Measurements from ENCODE around the gene COL6A1.

Gene COL6A1

GRCh38 chr21:45996311-45997204, 15.0 kb downstream of the COL6A1 start:
- no peak overlapping the region for H2BK12ac ChIP-seq (ENCODE audit: low read length)
- H4K8ac ChIP-seq (ENCODE audit: low read depth, low read length): no peak overlapping the region

GRCh38 chr21:45997205-45997494, 15.6 kb downstream of the COL6A1 start:
- no peak overlapping the region for H2BK12ac ChIP-seq (ENCODE audit: low read length)
- H2BK5ac ChIP-seq (ENCODE audit: low read depth, low read length, poor library complexity): no peak overlapping the region
- peaks cover 1% of the 10 kb centered on the region for H3K9me3 ChIP-seq (ENCODE audit: insufficient read depth, low read depth, low read length)
- H3K79me1 ChIP-seq (ENCODE audit: low read length): peaks cover 2% of the 10 kb centered on the region
- no peak overlapping the region for H4K8ac ChIP-seq (ENCODE audit: low read depth, low read length)
- H3K9ac ChIP-seq (ENCODE audit: low read length): no peak overlapping the region
- H2AK5ac ChIP-seq (ENCODE audit: low read length): no peak overlapping the region
- no peak overlapping the region for H3K27ac ChIP-seq (ENCODE audit: low read depth, low read length)
- peaks cover 4 to 7% of the 10 kb centered on the region in 2 experiments for H3K36me3 ChIP-seq (ENCODE audit: control insufficient read depth in 1 of 2, insufficient read depth in 2 of 2, low read length in 2 of 2)
- H3K4me3 ChIP-seq (ENCODE audit: low read depth, low read length): no peak overlapping the region
- H3K4ac ChIP-seq (ENCODE audit: low read depth, low read length): no peak overlapping the region
- H4K91ac ChIP-seq (ENCODE audit: low read depth, low read length): no peak overlapping the region
- H3K27me3 ChIP-seq (ENCODE audit: insufficient read depth, low read length): no peaks in the 10 kb centered on the region
- H3K18ac ChIP-seq (ENCODE audit: low read length): no peak overlapping the region
- H2BK120ac ChIP-seq (ENCODE audit: insufficient read depth, low read length, poor library complexity): no peak overlapping the region
- H3K79me2 ChIP-seq (ENCODE audit: control insufficient read depth, insufficient read depth, low read length, poor library complexity): no peaks in the 10 kb centered on the region
- H3K23ac ChIP-seq (ENCODE audit: low read length): no peak overlapping the region
- DNase-seq: no peak
- WGBS (ENCODE audit: extremely low coverage, insufficient coverage, insufficient read length): no CpG with 5 or more reads among the region's 9 CpGs
- no peak overlapping the region for H4K12ac ChIP-seq (ENCODE audit: low read depth, low read length)
- no peak overlapping the region for H3K4me2 ChIP-seq (ENCODE audit: low read length)
- H2AFZ ChIP-seq (ENCODE audit: insufficient read depth, low read length, poor library complexity): no peak overlapping the region
- H3K4me1 ChIP-seq (ENCODE audit: control insufficient read depth in 1 of 2, insufficient read depth in 2 of 2, low read length in 2 of 2): peaks cover 14 to 15% of the 10 kb centered on the region in 2 experiments
- no peak overlapping the region for H3K14ac ChIP-seq (ENCODE audit: low read length)

More at GRCh38 chr21:45996311-45997204, 15.0 kb downstream of the COL6A1 start:
- H2AK5ac ChIP-seq (ENCODE audit: low read length): no peak overlapping the region
- peaks cover 1% of the 10 kb centered on the region for H3K9me3 ChIP-seq (ENCODE audit: insufficient read depth, low read depth, low read length)
- peaks cover 2% of the 10 kb centered on the region for H3K79me1 ChIP-seq (ENCODE audit: low read length)
- no peak overlapping the region for H3K18ac ChIP-seq (ENCODE audit: low read length)
- WGBS (ENCODE audit: extremely low coverage, insufficient coverage, insufficient read length): no CpG with 5 or more reads among the region's 27 CpGs
- peak overlapping the region; percentile 2 for H4K12ac ChIP-seq (ENCODE audit: low read depth, low read length)
- H3K23ac ChIP-seq (ENCODE audit: low read length): no peak overlapping the region
- peak overlapping the region; percentile 30 for H2BK120ac ChIP-seq (ENCODE audit: insufficient read depth, low read length, poor library complexity)
- no peak overlapping the region for H3K4ac ChIP-seq (ENCODE audit: low read depth, low read length)
- H2AFZ ChIP-seq (ENCODE audit: insufficient read depth, low read length, poor library complexity): no peak overlapping the region
- H3K14ac ChIP-seq (ENCODE audit: low read length): no peak overlapping the region
- peaks cover 2 to 7% of the 10 kb centered on the region in 2 experiments for H3K36me3 ChIP-seq (ENCODE audit: control insufficient read depth in 1 of 2, insufficient read depth in 2 of 2, low read length in 2 of 2)
- no peak overlapping the region for H3K9ac ChIP-seq (ENCODE audit: low read length)
- H3K79me2 ChIP-seq (ENCODE audit: control insufficient read depth, insufficient read depth, low read length, poor library complexity): no peaks in the 10 kb centered on the region
- no peaks in the 10 kb centered on the region for H3K27me3 ChIP-seq (ENCODE audit: insufficient read depth, low read length)
- DNase-seq: no peak
- H3K4me1 ChIP-seq (ENCODE audit: control insufficient read depth in 1 of 2, insufficient read depth in 2 of 2, low read length in 2 of 2): peaks cover 14 to 15% of the 10 kb centered on the region in 2 experiments
- H3K27ac ChIP-seq (ENCODE audit: low read depth, low read length): no peak overlapping the region
- no peak overlapping the region for H3K4me3 ChIP-seq (ENCODE audit: low read depth, low read length)
- H3K4me2 ChIP-seq (ENCODE audit: low read length): no peak overlapping the region
- H4K91ac ChIP-seq (ENCODE audit: low read depth, low read length): peak overlapping the region; percentile 2
- no peak overlapping the region for H2BK5ac ChIP-seq (ENCODE audit: low read depth, low read length, poor library complexity)

GRCh38 chr21:45997495-45998275, 16.1 kb downstream of the COL6A1 start:
- Histone ChIP-seq H2BK12ac (ENCODE audit: low read length) (no peak overlapping the region), H3K23ac (ENCODE audit: low read length) (no peak overlapping the region), H3K4me3 (ENCODE audit: low read depth, low read length) (no peak overlapping the region), H3K14ac (ENCODE audit: low read length) (no peak overlapping the region), H3K27ac (ENCODE audit: low read depth, low read length) (no peak overlapping the region), H3K9me3 (ENCODE audit: insufficient read depth, low read depth, low read length) (peaks cover 1% of the 10 kb centered on the region), H2AK5ac (ENCODE audit: low read length) (no peak overlapping the region), H4K12ac (ENCODE audit: low read depth, low read length) (no peak overlapping the region), H2AFZ (ENCODE audit: insufficient read depth, low read length, poor library complexity) (no peak overlapping the region), H3K79me1 (ENCODE audit: low read length) (peaks cover 2% of the 10 kb centered on the region), H3K18ac (ENCODE audit: low read length) (no peak overlapping the region), H3K4me1 (ENCODE audit: control insufficient read depth in 1 of 2, insufficient read depth in 2 of 2, low read length in 2 of 2) (peaks cover 14 to 15% of the 10 kb centered on the region in 2 experiments), H3K36me3 (ENCODE audit: control insufficient read depth in 1 of 2, insufficient read depth in 2 of 2, low read length in 2 of 2) (peaks cover 7 to 9% of the 10 kb centered on the region in 2 experiments), H4K91ac (ENCODE audit: low read depth, low read length) (no peak overlapping the region), H4K8ac (ENCODE audit: low read depth, low read length) (no peak overlapping the region), H3K9ac (ENCODE audit: low read length) (no peak overlapping the region), H2BK120ac (ENCODE audit: insufficient read depth, low read length, poor library complexity) (no peak overlapping the region), H3K4ac (ENCODE audit: low read depth, low read length) (no peak overlapping the region), H3K4me2 (ENCODE audit: low read length) (no peak overlapping the region), H3K79me2 (ENCODE audit: control insufficient read depth, insufficient read depth, low read length, poor library complexity) (no peaks in the 10 kb centered on the region), H2BK5ac (ENCODE audit: low read depth, low read length, poor library complexity) (no peak overlapping the region), H3K27me3 (ENCODE audit: insufficient read depth, low read length) (no peaks in the 10 kb centered on the region)
- no peak for DNase-seq
- WGBS (ENCODE audit: extremely low coverage, insufficient coverage, insufficient read length): no CpG with 5 or more reads among the region's 38 CpGs

GRCh38 chr21:45998276-45998701, 16.7 kb downstream of the COL6A1 start:
- DNase-seq: no peak
- H3K18ac ChIP-seq (ENCODE audit: low read length): no peak overlapping the region
- H3K4me3 ChIP-seq (ENCODE audit: low read depth, low read length): no peak overlapping the region
- peaks cover 8 to 9% of the 10 kb centered on the region in 2 experiments for H3K36me3 ChIP-seq (ENCODE audit: control insufficient read depth in 1 of 2, insufficient read depth in 2 of 2, low read length in 2 of 2)
- peaks cover 14 to 15% of the 10 kb centered on the region in 2 experiments for H3K4me1 ChIP-seq (ENCODE audit: control insufficient read depth in 1 of 2, insufficient read depth in 2 of 2, low read length in 2 of 2)
- peaks cover 1% of the 10 kb centered on the region for H3K9me3 ChIP-seq (ENCODE audit: insufficient read depth, low read depth, low read length)
- WGBS (ENCODE audit: extremely low coverage, insufficient coverage, insufficient read length): no CpG with 5 or more reads among the region's 22 CpGs
- H2BK12ac ChIP-seq (ENCODE audit: low read length): no peak overlapping the region
- H2BK5ac ChIP-seq (ENCODE audit: low read depth, low read length, poor library complexity): no peak overlapping the region
- H3K14ac ChIP-seq (ENCODE audit: low read length): no peak overlapping the region
- no peaks in the 10 kb centered on the region for H3K79me2 ChIP-seq (ENCODE audit: control insufficient read depth, insufficient read depth, low read length, poor library complexity)
- H3K9ac ChIP-seq (ENCODE audit: low read length): no peak overlapping the region
- H4K12ac ChIP-seq (ENCODE audit: low read depth, low read length): no peak overlapping the region
- H3K23ac ChIP-seq (ENCODE audit: low read length): no peak overlapping the region
- no peak overlapping the region for H4K91ac ChIP-seq (ENCODE audit: low read depth, low read length)
- H3K79me1 ChIP-seq (ENCODE audit: low read length): peaks cover 2% of the 10 kb centered on the region
- no peak overlapping the region for H3K4ac ChIP-seq (ENCODE audit: low read depth, low read length)
- H3K4me2 ChIP-seq (ENCODE audit: low read length): no peak overlapping the region
- no peak overlapping the region for H2BK120ac ChIP-seq (ENCODE audit: insufficient read depth, low read length, poor library complexity)
- H4K8ac ChIP-seq (ENCODE audit: low read depth, low read length): no peak overlapping the region
- H3K27ac ChIP-seq (ENCODE audit: low read depth, low read length): no peak overlapping the region
- no peaks in the 10 kb centered on the region for H3K27me3 ChIP-seq (ENCODE audit: insufficient read depth, low read length)
- H2AK5ac ChIP-seq (ENCODE audit: low read length): no peak overlapping the region
- H2AFZ ChIP-seq (ENCODE audit: insufficient read depth, low read length, poor library complexity): no peak overlapping the region

Data from trophoblast cell (in vitro differentiated cells and primary cell).